Measurements from ENCODE around the gene FXYD3. TPM values are rescaled to one million over a fixed set of nuclear protein-coding genes. Genes with fewer than 3 reads are reported as not detected.

FXYD3 gene
- total RNA-seq, 1 experiment from 2014 or later = 36.7 TPM

DNA sequence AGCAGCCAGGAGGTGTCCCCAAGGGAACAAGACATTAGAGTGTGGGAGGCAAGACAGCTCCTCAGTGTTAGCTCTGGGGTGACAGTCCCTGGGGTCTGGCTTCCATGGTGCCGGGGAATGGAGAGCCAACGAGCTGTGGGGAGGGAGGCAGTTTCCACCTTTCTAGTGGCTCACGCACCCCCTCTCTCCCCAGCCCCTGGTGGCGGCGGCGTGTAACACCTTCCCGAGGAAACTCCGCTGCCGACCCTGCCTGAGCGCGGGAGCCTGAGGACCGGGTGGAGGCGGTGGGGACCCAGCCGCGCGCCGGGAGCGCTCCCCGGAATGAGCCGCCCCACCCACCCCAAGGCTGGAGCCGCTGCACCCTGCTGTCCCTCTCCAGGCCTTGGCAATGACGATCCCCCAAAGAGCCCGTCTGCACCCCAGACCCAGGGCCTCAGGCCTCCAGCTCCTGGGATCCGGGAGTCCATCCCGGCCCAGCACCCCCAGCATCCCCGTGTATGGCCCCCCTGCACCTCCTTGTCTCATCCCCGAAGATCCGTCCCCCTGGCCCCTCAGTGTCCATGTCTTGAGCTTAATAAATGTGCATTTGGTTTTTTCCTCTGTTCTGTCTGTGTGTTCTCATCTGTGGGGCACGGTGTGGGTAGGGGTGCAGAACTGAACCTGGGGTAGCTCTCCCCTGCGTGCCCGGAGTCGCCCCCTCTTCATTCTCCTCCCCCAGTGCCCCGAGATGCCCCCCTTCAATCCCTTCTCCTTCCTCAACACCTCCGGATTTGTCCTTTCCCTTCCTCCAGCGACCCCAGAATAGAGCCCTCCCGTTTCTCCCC is 38.3 kb downstream of the FXYD3 start:
- Mint-ChIP-seq H3K27me3 (ENCODE audit: insufficient read depth, unreplicated experiment) (peaks cover 21% of the 10 kb centered on the region), H3K4me3 (ENCODE audit: unreplicated experiment) (peak overlapping the region; percentile 96), H3K9me3 (ENCODE audit: unreplicated experiment) (no peaks in the 10 kb centered on the region), H3K4me1 (ENCODE audit: low read depth, unreplicated experiment) (peaks cover 13% of the 10 kb centered on the region), H3K36me3 (ENCODE audit: insufficient read depth, unreplicated experiment) (peaks cover 7% of the 10 kb centered on the region), H3K27ac (ENCODE audit: unreplicated experiment) (no peak overlapping the region)
- Histone ChIP-seq H3K9me3 (no peaks in the 10 kb centered on the region), H3K4me1 (peaks cover 11% of the 10 kb centered on the region; the same call in 1 of the 2 replicates), H3K36me3 (ENCODE audit: control insufficient read depth, insufficient read depth, low read length) (no peaks in the 10 kb centered on the region), H3K4me3 (ENCODE audit: low read depth, low read length) (peak overlapping the region; percentile 66), H3K27me3 (replicated peaks; ENCODE audit: control insufficient read depth, insufficient read depth, low read length) (no peaks in the 10 kb centered on the region)
- intact Hi-C loops (cut with micrococcal nuclease; ENCODE audit: unreplicated experiment) = no loop called here
- TF ChIP-seq, protein P1, sequence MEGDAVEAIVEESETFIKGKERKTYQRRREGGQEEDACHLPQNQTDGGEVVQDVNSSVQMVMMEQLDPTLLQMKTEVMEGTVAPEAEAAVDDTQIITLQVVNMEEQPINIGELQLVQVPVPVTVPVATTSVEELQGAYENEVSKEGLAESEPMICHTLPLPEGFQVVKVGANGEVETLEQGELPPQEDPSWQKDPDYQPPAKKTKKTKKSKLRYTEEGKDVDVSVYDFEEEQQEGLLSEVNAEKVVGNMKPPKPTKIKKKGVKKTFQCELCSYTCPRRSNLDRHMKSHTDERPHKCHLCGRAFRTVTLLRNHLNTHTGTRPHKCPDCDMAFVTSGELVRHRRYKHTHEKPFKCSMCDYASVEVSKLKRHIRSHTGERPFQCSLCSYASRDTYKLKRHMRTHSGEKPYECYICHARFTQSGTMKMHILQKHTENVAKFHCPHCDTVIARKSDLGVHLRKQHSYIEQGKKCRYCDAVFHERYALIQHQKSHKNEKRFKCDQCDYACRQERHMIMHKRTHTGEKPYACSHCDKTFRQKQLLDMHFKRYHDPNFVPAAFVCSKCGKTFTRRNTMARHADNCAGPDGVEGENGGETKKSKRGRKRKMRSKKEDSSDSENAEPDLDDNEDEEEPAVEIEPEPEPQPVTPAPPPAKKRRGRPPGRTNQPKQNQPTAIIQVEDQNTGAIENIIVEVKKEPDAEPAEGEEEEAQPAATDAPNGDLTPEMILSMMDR (IDR thresholded peaks at IDR 0.05; ENCODE audit: insufficient read depth in 1 of 2, low read depth in 1 of 2, low read length in 1 of 2, severe bottlenecking in 1 of 2, unreplicated experiment in 1 of 2) = peak; percentile 70 to 78
- ChIA-PET POLR2A (interaction anchor here (0.5 kb wide), 1 partner anchor 114 kb away, joined by 4 read pairs; no protein-coding TSS in a partner anchor), CTCF (interaction anchor here (0.6 to 1.8 kb wide), 10 partner anchors 10 to 301 kb away, joined by 3 to 10 read pairs (median 4); no protein-coding TSS in a partner anchor)
- DNase-seq = peak; percentile 65 to 72
- no TSS peak for BruUV-seq (replicated peaks)

- POLR2A ChIA-PET = interaction anchor here (0.5 kb wide), 1 partner anchor 113 kb away, joined by 4 read pairs; no protein-coding TSS in a partner anchor
- intact Hi-C loops (cut with micrococcal nuclease; ENCODE audit: unreplicated experiment) = no loop called here
These were observed 39.1 kb downstream of the FXYD3 start, which contains the start of gene FXYD5 for GRCh38 chr19:35154525-35155406. FXYD5 (plus strand) TSS chr19:35154735; CDS start chr19:35155551, 816 bp downstream.

More at GRCh38 chr19:35154525-35155406, 39.1 kb downstream of the FXYD3 start, which contains the start of gene FXYD5:
- no TSS peak for BruUV-seq (replicated peaks)
- Histone ChIP-seq H3K27me3 (replicated peaks; ENCODE audit: control insufficient read depth, insufficient read depth, low read length) (no peaks in the 10 kb centered on the region), H3K36me3 (ENCODE audit: control insufficient read depth, insufficient read depth, low read length) (no peaks in the 10 kb centered on the region), H3K9me3 (no peaks in the 10 kb centered on the region), H3K4me1 (peaks cover 11% of the 10 kb centered on the region; the same call in 1 of the 2 replicates), H3K4me3 (ENCODE audit: low read depth, low read length) (peak within 1 kb of the TSS; percentile 66)
- H3K4me1 Mint-ChIP-seq (ENCODE audit: low read depth, unreplicated experiment) = peaks cover 13% of the 10 kb centered on the region
- peaks cover 21% of the 10 kb centered on the region for H3K27me3 Mint-ChIP-seq (ENCODE audit: insufficient read depth, unreplicated experiment)
- DNase-seq = peak; percentile 47 to 67
- CTCF ChIA-PET = interaction anchor here (0.6 to 1.8 kb wide), 7 partner anchors 13 to 302 kb away, joined by 4 to 10 read pairs (median 6); no protein-coding TSS in a partner anchor
- peak within 1 kb of the TSS; percentile 96 for H3K4me3 Mint-ChIP-seq (ENCODE audit: unreplicated experiment)
- no peaks in the 10 kb centered on the region for H3K9me3 Mint-ChIP-seq (ENCODE audit: unreplicated experiment)
- H3K27ac Mint-ChIP-seq (ENCODE audit: unreplicated experiment) = peak within 1 kb of the TSS; percentile 78
- TF ChIP-seq, protein P1 (IDR thresholded peaks at IDR 0.05; ENCODE audit: insufficient read depth in 1 of 2, low read depth in 1 of 2, low read length in 1 of 2, severe bottlenecking in 1 of 2, unreplicated experiment in 1 of 2) = no peak
- H3K36me3 Mint-ChIP-seq (ENCODE audit: insufficient read depth, unreplicated experiment) = peaks cover 7% of the 10 kb centered on the region
